Stimulated activated CD4-positive, alpha-beta T cell treated with anti-CD3 and anti-CD28 coated beads, Interleukin-12 subunit alpha, Interleukin-12 subunit beta, amount 100 ng/mL, for 48 hours (primary cell): ENCODE data around the gene CRISP2.
"Not testable (repeated sequence)": the region's sequence is repeated elsewhere in the genome, so short reads cannot be mapped to it uniquely, and the experiment has no call there.

Source experiments
- DNase-seq, 3 donors: peaks; one replicate each; pipeline ENCODE4 v3.0.0-alpha.2; 2020; ENCODE audit warnings: low read depth in 2 of 3, low spot score in 1 of 3

The CRISP2 gene, protein sequence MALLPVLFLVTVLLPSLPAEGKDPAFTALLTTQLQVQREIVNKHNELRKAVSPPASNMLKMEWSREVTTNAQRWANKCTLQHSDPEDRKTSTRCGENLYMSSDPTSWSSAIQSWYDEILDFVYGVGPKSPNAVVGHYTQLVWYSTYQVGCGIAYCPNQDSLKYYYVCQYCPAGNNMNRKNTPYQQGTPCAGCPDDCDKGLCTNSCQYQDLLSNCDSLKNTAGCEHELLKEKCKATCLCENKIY

DNA sequence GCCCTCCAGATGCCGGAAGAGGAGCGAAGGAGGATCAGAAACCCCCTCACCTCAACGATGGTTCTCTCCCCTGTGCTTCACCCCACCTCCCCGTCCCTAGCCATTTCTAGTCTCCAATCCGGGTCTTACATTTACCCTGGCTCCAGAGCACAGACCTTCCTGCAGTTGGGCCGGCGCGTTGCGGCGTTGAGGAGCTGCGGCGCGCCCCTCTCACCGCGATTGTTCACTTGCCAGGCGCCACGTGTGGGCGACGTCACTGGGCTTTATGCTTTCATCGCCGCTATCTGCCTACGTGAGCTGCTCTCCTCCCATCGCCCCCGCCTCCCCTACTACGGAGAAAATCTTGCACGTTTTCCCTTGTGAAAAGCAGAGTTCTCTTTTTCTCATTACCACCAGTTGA is at the start of gene CRISP2:
Gene CRISP2 (minus strand): TSS at position 198 of the 400 bp plus-strand sequence. CDS start 4,347 bp downstream, outside the sequence.
- no peak for DNase-seq

DNA sequence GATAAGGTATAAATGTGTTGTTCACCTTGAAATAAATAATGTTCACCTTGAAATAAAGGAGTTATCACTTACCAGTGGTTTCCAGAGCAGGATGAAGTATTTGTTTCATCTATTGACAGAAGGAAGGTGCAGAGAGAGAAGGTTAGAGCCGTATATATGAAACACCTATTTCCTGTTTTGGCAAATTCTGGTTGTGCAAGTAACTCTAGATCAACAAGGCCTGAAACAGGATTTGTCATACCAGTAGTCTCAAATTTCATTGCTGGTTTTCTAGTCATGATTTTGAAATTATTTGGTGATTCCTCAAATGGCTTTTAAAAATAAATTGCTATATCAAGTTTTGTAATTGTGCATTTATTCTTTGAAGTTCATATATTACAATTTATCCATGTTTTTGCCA is 30.9 kb upstream of the CRISP2 start, which contains the start of gene CRISP3:
Gene CRISP3 (minus strand): TSS at position 130 of the 400 bp plus-strand sequence. CDS start 21 bp downstream, at position 109.
- DNase-seq, result no peak

DNA sequence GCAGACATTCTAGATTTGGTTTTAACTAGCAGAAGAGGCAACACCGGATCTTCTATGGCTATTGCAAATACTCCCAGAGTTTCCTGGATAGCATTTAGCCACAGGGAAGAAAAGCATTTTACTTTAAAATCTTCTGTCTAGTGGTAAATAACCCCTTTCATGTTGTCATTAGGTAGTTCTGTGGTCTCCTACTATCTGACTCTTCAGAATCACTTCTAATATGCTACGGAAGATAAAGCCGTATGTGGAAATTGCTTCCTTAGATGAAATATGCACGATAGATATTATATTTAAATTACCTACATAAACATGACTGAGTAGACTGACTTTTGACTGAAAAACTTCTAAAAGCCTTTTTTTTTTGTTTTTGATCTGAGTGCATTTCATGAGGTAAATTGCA is 30.1 kb upstream of the CRISP2 start:
- no peak for DNase-seq

DNA sequence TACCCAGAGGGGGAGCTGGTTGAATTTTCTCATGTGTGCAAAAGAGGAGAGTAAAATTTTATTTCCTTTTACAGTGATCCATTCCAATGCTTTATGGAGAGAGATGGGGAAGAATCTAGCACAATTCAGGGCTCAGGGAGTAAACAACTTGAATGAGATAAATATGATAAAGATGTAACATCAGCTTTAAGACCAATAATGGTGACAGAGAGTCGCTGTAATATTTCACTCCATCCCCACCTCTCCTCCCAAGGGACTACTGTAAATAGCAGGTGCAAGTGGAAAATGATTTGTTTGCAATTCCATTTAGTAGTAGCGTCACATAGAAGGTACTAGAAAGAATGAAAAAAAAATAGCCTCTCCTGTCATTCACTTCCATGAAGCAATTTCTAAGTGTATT is 26.1 kb upstream of the CRISP2 start:
- DNase-seq, result no peak

DNA sequence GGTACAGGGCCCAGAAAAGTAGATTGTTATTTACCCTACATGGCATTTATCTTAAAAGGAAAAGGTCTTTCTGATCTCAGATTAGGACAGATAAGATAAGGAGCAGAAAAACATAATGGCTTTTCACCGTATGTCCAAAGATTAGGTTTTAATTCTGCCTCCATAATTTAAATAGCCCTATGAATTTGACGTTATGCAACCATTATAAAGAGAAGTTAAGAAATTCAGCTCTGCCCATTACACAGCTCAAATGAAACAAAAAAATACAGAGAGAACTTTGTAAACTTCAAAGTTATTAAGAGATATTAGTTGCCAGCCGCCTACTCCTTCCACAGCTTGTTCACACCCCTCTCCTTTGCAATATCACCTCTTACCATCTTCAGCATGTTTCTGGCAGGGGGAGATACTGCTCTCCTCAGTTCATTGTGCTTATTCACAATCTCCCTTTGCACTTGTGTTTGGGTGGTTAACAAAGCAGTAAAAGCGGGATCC is 22.7 kb upstream of the CRISP2 start:
- no peak for DNase-seq

DNA sequence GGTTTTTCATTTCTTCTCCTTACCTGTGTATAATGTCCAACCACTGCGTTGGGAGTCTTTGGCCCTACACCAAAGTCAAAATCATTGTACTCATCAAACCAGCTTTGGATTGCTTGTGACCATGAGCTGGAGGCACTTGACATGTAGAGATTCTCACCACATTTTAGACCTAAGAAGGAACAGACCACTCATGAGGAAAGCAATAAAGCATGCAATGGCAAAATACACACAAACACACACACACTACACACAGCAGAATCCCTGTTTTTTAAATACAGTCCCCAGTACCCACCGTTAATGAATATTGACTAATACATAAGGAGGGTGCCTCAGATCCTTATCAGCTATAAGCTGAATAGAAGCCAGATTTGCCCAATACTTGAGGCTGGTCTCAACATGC is 20.3 kb upstream of the CRISP2 start:
- DNase-seq, result no peak

DNA sequence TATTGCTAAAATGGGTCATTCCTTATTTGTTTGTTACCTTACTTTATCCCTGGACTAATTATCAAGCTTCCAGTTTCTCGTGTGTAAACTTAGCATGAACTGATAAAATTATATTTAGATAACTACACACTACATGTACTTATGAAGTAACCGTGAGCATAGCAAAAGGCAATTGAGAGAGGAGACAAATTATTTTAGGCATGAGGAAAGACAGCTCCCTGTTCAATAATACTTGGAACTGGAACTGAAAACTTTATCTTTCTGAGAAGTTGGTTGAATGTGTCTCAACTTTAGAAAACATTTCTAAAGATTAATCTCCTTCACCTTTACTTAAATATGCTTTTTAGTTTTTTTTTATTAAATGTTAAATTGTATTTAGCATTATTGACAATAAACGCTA is 19.4 kb upstream of the CRISP2 start:
- no peak for DNase-seq

DNA sequence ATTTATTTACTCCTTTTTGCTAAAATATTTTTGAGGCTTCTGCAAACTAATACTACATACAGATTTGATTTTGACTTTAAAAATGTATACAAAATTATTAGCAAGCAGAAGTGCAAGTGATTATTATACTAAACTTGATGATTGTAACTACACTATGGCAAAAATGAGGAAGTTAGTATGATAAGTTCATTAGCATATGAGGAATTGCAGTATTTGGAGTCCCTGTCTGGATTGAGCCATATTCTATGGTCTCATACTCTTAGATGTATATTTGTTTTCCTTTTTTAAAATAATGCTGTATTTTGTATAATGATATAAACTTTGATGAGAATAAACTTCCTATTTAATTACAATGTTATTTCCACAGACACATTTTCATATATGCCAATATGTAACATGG is 16.9 kb upstream of the CRISP2 start:
- DNase-seq, result no peak

DNA sequence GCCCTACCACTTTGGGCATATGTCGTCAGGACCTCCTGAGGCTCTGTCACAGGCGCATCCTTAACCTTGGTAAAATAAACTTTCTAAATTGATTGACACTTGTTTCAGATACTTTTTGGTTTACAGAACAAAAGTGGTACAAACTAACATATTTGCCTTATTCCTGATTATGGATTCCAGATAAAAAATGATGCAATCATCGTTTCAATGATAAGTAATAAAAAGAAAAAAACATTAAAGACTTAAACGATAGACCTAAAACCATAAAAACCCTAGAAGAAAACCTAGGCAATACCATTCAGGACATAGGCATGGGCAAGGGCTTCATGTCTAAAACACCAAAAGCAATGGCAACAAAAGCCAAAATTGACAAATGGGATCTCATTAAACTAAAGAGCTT is 10.6 kb upstream of the CRISP2 start:
- DNase-seq, result not testable (repeated sequence)

DNA sequence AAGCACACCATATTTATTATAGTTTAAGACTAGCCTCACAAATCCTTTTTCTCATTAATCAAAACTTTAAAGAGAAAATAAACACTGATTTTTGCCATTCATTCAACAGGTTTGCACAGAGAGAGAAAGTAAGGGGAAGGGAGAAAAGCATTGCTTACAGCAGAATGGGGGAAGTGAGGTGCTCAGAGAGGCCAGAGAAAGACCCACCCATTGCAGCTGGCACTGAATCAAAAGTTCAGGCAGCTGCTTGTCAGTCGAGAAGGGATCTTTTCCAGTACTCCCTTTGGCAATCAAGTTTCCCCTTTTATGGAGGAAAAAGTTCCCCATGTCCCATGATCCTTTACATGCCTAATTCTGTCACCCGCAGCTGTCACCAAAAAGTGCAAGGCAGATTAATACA is 8.0 kb upstream of the CRISP2 start:
- DNase-seq, result no peak

DNA sequence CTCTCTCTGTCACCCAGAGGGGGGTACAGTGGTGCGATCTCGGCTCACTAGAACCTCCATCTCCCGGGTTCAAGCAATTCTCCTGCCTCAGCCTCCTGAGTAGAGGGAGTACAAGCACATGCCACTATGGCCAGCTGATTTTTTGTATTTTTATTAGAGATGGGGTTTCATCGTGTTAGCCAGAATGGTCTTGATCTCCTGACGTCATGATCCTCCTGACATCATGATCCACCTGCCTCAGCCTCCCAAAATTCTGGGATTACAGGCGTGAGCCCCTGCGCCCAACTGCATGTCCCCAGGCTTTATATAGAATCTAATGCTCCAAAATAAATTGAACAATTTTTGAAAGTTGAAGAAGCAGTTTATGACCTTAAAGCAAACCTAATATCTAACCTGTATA is 7.0 kb upstream of the CRISP2 start:
- DNase-seq, result no peak

DNA sequence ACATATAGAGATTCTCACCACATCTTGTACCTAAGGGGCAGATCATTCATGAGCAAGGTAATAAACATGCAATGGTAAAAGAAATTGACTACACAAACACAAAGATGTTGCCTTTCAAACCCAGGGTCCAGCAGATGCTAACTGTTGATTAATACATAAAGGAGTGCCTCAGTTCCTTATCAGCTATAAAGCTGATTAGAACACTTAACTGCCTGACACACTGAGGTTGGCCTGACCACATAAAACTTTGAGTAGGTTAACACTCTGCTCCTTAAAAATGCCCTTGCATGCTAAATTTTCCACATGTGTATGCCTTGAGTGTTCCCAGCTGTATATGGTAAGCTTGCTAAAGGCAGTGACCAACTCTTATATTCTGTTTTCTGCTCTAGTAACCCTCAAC is 14.9 kb downstream of the CRISP2 start:
- DNase-seq, result no peak

DNA sequence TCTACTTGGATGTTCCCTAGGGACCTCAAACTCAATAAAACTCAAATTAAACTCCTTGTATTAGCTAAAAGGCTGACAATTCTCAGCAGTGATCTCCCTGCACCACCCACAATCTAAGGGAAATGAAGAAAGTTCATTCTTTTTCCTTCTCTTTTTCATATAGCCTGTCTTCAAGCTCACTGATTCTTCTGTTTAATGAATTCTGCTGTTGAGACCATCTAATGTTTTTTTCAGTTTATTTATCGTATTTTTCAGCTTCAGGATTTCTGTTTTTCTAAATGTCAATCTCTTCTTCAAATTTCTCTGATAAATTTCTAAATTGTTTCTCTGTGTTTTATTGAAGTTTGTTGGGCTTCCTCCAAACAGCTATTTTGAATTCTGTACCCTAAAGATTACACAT is 19.8 kb downstream of the CRISP2 start:
- DNase-seq, result no peak

DNA sequence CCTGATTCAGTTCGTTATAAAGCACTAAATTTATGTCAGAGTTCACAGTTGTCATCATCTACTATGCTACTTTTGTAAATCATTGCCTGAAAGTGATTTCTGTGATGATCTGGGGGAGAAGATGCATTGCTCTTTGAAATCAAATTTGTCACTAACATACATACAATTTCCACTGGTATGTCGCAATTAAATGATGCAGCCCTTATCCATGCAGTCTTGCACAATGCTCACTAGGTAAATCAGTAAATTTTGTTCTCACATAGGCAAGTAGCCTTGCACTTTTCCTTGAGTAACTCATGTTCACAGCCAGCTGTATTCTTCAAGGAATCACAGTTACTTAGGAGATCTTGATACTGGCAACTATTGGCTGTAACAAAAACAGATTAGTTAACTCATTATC is 20.8 kb downstream of the CRISP2 start:
- DNase-seq, result no peak

DNA sequence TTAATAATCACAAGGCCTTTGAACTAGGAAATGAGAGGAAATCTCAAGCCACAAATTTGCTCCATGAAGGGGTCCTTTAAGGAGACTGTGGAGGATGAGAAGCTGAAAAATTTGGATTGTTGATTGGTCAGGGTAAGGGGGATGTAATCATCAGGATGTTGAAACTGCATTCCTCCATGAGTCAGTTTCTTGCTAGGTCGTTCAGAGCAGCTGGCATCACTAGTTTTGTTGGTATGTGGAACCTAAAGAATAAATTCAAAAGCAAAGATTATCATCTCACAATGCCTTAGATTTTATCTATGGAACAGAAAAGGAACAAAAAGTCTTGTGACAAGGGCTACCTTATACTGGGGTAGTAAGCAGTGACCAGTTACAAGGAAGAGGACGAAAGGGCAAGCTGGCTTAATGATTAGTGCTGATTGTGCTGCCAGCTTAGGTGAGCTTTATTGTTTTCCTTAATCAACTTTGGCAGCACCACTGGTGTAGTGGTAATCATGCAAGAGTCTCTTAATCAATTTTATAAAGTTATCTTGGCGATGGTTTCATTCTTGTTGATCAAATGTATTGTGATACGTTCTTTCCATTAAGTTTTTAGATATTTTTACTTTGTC is 36.6 kb downstream of the CRISP2 start:
- no peak for DNase-seq

DNA sequence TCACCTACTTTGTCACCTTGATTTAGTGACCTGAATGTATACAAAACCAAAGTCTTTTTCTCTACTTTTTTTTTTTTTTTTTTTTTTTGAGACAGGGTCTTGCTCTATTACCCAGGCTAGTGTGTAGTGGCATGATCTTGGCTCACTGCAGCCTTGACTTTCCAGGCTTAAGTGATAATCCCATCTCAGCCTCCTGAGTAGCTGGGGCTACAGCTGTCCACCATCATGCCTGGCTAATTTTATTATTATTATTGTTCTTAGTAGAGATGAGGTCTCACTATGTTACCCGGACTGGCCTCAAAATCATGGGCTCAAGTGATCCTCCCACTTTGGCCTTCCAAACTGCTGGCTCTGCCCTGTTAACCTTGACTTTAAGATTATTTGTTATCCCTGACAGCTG is 37.5 kb downstream of the CRISP2 start:
- DNase-seq, result no peak

DNA sequence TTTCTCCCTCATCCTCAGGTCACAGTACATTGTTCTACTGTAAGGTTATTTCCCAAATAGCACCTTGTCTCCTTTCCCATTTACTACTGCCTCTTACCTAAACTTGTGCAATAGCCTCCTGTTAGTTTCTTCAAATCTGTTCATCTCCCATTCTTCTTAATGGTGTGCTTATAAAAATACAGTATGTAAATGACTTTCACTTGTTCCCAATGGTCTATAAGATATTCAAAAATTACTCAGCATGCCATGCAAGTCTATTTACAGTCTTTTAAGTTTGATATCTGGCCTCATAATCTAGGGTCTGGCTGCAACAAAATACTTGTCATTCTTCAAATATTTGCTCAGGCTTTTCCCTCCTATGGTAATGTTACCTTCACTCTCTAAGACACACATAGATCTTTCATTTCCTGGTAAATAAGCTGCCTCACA is 45.2 kb downstream of the CRISP2 start:
- no peak for DNase-seq

DNA sequence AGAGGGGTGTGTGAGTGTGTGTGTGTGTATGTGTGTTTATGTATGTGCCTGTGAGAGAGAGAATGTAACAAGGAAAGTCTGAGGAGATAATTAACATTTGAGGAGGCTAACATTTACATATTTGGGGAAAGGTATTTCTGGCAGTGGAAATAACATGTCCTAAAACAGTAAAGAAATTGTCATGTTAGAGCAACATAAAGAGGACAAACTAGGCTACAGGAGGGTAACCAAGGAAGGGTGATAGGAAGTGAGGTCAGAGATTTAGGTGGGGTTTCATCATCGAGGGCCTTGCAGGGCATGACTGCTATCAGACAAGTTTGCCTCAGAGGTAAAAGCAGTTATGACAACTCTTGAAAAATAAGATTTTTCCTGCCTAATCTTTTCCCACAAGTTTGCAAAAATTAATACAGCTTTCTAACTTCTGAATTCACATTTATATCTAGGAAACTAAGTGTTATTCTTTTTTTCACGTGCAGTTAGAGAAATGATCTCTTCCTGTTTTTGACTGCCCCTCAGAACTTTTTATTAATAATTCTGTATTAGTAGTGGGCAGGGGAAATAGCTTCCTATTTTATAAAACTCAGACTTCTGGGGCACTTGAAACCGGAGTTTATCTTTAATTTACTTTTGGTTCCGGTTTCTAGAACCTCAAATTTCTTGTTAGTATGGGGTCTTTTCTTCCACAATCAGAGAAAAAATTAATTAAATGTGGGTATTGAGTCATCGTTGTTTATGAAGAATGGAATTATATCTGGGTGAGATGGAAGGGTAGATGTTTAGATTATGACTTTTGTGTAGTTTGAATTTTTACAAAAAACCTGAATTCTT is 46.2 kb downstream of the CRISP2 start:
- no peak for DNase-seq

DNA sequence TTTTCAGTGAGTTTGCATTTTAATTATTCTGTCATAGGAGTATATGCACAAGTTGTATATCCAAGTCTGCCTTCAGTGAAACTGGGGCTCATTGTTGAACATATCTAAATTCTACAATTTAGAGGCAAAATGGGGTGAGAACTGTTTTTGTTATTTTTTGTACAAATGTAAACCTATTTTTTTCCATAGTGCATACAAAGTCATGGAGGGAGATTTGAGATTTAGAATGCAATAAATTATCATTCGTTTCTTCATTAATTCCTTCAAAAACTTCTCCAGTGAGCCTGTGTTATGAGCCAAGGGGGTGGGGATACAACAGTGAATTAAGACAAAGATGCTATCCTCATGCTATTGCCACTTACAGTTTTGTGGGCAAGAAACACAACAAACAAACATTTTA is 46.9 kb downstream of the CRISP2 start:
- DNase-seq, result no peak

DNA sequence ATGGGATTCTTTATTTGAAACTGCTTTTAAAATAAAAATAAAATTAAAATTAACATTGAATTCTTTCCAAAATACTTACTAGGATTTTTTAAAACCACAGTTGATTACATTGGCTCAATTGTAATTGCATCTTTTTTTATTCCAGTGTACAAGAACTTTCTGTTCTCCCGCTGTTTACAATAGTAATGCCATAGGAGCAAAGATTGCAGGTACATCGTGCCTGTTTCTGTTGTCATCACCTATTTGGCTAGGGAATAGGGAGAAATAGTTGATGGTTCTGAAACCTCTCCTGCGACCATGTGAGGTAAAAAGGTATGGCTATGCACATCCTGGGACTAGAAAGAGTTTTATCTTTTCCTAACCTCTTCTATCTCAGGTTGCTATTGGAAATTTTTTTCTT is 48.5 kb downstream of the CRISP2 start:
- DNase-seq, result no peak

DNA sequence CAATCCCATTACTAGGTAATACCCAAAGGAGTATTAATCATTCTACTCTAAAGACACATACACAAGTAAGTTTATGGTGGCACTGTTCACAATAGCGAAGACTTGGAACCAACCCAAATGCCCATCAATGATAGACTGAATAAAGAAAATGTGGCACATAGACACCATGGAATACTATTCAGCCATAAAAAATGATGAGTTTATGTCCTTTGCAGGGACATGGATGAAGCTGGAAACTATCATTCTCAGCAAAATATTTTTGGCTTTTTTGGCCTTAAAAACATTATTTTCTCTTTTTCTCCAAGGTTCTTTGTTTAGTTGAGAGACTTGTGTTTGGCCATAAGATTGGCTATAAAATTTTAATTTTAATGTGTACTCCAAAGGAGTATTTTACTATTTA is 49.3 kb downstream of the CRISP2 start:
- not testable (repeated sequence) for DNase-seq

DNA sequence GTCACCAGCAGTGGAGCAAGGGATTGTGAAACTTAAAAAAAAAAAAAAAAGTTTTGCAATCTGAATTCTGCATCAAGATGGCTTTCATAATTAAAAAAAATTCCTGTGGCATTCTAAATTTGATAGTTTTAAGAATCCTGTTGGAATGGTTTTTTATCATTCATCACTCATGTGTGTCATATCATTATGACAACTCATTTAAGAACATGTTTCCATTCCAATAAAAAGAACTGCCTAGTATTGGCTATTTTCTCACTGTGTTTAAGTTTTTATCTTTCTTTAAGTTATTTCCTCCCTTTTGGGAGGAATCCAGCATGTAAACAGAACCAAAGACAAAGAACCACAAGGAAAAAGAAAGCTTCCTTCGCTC is 50.5 kb downstream of the CRISP2 start:
- no peak for DNase-seq
